Ascending aorta (tissue), 2 donors: Measurements from ENCODE around the gene TUB. TPM values are rescaled to one million over a fixed set of nuclear protein-coding genes. Genes with fewer than 3 reads are reported as not detected.
A peak's percentile ranks its signal among the peaks of the same experiment; 100 is the strongest.

ENCODE experiments used
- DNase-seq, 2 donors: peaks; one replicate each; pipeline ENCODE4 v3.0.0-alpha.2; 2019; ENCODE audit warnings: low spot score in 2 of 2
- H3K27ac ChIP-seq, 2 donors: fragments of 200-600 bp; sonication (generic); one replicate each; pipeline ENCODE4 v1.5.1; 2016 to 2017; ENCODE audit warnings: mild to moderate bottlenecking in 1 of 2
- H3K27me3 ChIP-seq: fragments of 200-600 bp; sonication (generic); one replicate; pipeline ENCODE4 v1.5.1; 2017
- H3K36me3 ChIP-seq, 2 donors: fragments of 200-600 bp; sonication (generic); one replicate each; pipeline ENCODE4 v1.5.1; 2016
- H3K4me1 ChIP-seq, 2 donors: fragments of 200-600 bp; sonication (generic); one replicate each; pipeline ENCODE4 v1.5.1; 2016 to 2017; ENCODE audit warnings: mild to moderate bottlenecking in 1 of 2
- H3K4me3 ChIP-seq, 2 donors: fragments of 200-600 bp; sonication (generic); one replicate each; pipeline ENCODE4 v1.5.1; 2016 to 2017; ENCODE audit warnings: mild to moderate bottlenecking in 1 of 2
- H3K9me3 ChIP-seq, 2 donors: fragments of 200-600 bp; sonication (generic); one replicate each; pipeline ENCODE4 v1.5.1; 2016
- intact Hi-C: fragments of 100-400 bp; cut with DNase I; formaldehyde crosslinking; loops from one replicate; pipeline ENCODE4 v1.15.1; 2023
- total RNA-seq: library from RNA; depleted of rRNA; stranded (reverse); fragments of >200 nt; gene quantifications from one replicate; pipeline ENCODE4 v1.1.0, GENCODE V29; 2016
- TF ChIP-seq, protein P1 (sequence below), 3 experiments: fragments of 200-600 bp in 2 of 3; fragments of 450-650 bp in 1 of 3; sonication (generic) in 2 of 3; IDR thresholded peaks; one replicate each; pipeline ENCODE4 v1.5.1; 2016 to 2019; ENCODE audit warnings: antibody characterized with exemption in 3 of 3, mild to moderate bottlenecking in 1 of 3, moderate library complexity in 1 of 3

Gene TUB, protein sequence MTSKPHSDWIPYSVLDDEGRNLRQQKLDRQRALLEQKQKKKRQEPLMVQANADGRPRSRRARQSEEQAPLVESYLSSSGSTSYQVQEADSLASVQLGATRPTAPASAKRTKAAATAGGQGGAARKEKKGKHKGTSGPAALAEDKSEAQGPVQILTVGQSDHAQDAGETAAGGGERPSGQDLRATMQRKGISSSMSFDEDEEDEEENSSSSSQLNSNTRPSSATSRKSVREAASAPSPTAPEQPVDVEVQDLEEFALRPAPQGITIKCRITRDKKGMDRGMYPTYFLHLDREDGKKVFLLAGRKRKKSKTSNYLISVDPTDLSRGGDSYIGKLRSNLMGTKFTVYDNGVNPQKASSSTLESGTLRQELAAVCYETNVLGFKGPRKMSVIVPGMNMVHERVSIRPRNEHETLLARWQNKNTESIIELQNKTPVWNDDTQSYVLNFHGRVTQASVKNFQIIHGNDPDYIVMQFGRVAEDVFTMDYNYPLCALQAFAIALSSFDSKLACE
- 12.9 TPM for total RNA-seq

DNA sequence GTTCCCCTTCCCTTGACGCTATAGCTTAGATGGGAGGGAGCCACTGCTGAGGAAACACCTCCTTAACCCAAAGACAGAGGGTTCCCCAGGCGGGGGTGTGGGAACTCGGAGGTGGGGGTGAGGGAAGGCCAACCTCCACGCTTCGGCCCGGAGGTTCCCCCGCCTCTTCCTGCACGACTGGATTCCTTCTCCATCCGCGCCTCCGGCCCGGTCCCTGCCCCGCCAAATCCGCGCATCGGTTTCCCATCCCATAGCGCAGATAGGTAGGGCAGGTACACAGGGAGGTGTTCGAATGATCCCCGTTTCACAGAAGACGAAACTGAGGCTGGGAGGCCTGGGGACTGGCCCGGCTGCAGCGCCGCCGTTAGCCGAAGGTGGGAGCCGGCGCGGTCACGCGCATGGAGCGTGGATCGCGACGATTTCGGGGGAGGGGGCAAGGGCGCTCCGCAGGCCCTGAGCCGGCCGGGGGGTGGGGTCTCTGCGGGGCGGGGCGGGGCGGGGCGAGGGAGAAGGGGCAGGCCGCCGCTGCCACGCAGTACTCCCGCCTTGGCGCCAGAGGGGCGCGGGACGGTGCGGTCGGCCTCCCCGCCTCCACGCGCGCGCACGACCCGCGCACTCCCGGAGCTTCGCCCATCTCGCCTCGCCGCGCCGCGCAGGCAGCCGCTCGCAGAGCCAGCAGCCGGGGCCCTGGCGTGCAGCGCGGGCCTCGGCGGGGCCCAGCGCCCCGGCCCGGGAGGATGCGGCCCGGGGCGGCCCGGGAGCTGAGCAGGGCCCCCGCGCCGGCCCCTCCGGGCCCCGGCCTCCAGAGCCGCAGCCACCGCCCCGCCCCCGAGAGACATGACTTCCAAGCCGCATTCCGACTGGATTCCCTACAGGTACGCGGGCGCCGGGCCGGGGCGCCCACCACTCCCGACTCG is at the start of gene TUB:
TSS of gene TUB (plus strand) at position 538 of the 917 bp plus-strand sequence. CDS start at position 838, 300 bp downstream.
- no peak within 1 kb of the TSS for H3K27ac ChIP-seq
- no peaks in the 10 kb centered on the region for H3K36me3 ChIP-seq
- TF ChIP-seq, protein P1, sequence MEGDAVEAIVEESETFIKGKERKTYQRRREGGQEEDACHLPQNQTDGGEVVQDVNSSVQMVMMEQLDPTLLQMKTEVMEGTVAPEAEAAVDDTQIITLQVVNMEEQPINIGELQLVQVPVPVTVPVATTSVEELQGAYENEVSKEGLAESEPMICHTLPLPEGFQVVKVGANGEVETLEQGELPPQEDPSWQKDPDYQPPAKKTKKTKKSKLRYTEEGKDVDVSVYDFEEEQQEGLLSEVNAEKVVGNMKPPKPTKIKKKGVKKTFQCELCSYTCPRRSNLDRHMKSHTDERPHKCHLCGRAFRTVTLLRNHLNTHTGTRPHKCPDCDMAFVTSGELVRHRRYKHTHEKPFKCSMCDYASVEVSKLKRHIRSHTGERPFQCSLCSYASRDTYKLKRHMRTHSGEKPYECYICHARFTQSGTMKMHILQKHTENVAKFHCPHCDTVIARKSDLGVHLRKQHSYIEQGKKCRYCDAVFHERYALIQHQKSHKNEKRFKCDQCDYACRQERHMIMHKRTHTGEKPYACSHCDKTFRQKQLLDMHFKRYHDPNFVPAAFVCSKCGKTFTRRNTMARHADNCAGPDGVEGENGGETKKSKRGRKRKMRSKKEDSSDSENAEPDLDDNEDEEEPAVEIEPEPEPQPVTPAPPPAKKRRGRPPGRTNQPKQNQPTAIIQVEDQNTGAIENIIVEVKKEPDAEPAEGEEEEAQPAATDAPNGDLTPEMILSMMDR (IDR thresholded peaks at IDR 0.05), result peak in 1 of 3 experiments; percentile 14
- no peaks in the 10 kb centered on the region for H3K9me3 ChIP-seq
- DNase-seq, result no peak
- H3K27me3 ChIP-seq, result no peaks in the 10 kb centered on the region
- peak within 1 kb of the TSS; percentile 62 to 87 for H3K4me3 ChIP-seq
- intact Hi-C loops, result loop anchor here (5.0 kb wide), 1 partner anchor 64 kb away; no protein-coding TSS in a partner anchor
- peaks cover 0 to 18% of the 10 kb centered on the region in 2 donors for H3K4me1 ChIP-seq

DNA sequence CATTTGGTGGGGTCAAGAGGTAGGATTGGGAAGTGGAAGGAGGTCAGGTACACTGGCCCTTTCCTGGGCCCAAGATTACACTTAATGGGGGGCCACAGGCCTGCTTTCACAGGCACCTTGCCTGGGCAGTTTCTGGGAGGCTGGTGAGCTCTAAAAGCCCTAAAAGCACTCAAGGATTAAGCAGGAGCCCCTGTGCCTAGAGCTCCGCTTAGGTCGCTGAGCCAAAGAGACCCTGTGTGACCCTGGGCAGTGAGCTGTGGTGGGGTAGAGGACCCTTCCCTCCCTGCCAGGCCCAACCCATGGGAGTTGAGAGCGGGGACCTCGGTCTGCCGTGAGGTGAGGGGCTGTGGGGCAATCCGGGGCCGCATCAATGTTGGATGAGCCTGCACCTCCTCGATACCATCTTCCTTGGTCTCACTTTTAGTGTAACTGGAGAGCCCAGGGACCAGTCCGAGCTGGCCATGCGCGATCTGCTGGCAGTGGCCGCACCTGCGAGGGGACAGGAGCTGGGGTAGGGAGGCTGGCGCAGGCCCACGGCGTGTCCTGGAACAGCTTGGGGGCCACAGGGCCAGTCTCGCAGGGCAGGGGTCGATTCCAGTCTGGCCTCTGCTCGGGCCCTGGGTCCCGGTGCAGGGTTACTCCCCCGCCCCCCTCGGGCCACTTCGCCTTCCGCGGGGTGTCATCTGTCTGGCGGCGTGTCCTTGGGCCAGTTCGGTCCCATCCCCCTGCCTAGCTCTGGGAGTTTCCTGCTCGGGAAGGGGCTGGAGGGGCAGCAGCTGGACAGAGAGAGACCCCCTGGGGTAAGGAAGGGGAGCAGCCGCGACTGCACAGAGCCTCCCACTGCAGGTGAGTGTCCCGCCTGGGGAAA is 49.5 kb upstream of the TUB start:
- intact Hi-C loops, result loop anchor here (2.0 kb wide), 2 partner anchors 59 to 67 kb away; no protein-coding TSS in a partner anchor
- H3K27ac ChIP-seq, result no peak overlapping the region
- TF ChIP-seq, protein P1 (IDR thresholded peaks at IDR 0.05), result no peak
- H3K9me3 ChIP-seq, result no peaks in the 10 kb centered on the region
- DNase-seq, result peak in 1 of 2 donors; percentile 46
- peaks cover 0 to 6% of the 10 kb centered on the region in 2 donors for H3K4me1 ChIP-seq
- no peaks in the 10 kb centered on the region for H3K36me3 ChIP-seq
- H3K27me3 ChIP-seq, result no peaks in the 10 kb centered on the region
- no peak overlapping the region for H3K4me3 ChIP-seq

DNA sequence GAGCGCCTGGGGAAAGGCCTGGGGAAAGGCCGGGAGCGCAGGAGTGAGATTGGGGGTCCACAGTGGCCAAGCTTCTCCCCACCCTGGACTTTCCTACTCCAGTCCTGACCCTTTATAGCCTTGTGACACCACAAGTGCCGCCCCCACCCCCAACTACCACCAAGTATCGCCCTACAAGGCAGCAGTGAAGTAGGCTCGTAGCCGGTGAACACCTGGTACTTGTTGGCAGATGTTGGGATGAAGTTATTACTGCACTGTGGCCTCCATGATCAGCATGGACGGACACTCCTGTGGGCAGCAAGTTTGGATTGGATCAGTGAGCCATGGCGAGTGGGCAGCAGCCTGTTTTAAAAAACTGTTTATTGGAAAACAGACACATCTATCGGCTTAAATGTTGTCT is 48.9 kb upstream of the TUB start:
- DNase-seq, result peak in 1 of 2 donors; percentile 46
- TF ChIP-seq, protein P1 (IDR thresholded peaks at IDR 0.05), result no peak

DNA sequence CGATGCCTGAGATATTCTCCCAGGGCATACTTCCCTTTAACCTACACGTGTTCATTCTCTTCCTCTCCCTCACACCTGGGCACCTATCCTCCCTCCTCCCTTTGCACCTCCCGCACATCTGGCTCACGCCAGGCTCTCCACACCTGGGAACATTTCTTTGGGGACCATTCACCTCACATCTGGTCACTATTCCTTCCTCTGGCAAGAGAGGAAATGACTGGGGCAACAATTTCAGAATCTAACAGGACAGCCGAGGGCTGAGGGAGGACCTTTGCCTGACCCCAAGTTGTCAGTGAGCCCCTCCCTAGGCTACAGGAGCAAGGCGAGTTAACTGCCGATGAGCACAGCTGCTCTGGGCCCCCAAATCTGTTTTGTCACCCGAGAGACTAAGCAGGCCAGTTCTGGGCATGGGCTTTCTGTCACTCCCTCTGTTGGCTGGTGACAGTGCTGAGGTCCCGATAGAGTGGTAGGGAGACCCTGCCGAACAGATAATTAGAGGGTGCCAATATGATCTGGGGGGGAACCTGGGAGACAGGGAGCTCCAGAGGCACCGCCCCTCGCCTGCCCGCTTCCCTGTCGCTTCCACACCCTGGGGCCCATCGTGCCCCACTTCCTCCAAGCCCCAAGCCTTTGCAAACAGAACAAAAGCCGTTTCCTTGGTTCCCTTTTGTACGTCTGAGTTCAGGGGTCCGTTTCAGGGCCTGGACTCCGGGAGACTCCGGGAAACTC is 48.3 kb upstream of the TUB start:
- H3K9me3 ChIP-seq, result no peaks in the 10 kb centered on the region
- intact Hi-C loops, result loop anchor here (1.0 to 2.0 kb wide), 3 partner anchors 26 to 66 kb away; no protein-coding TSS in a partner anchor
- no peak overlapping the region for H3K4me3 ChIP-seq
- peak in 1 of 2 donors; percentile 39 for DNase-seq
- peaks cover 0 to 6% of the 10 kb centered on the region in 2 donors for H3K4me1 ChIP-seq
- no peak overlapping the region for H3K27ac ChIP-seq
- H3K27me3 ChIP-seq, result no peaks in the 10 kb centered on the region
- TF ChIP-seq, protein P1 (IDR thresholded peaks at IDR 0.05), result no peak
- no peaks in the 10 kb centered on the region for H3K36me3 ChIP-seq

More for the DNA sequence above, 48.9 kb upstream of the TUB start:
- Histone ChIP-seq H3K4me3 (no peak overlapping the region), H3K36me3 (no peaks in the 10 kb centered on the region), H3K27me3 (no peaks in the 10 kb centered on the region), H3K9me3 (no peaks in the 10 kb centered on the region), H3K4me1 (peaks cover 0 to 6% of the 10 kb centered on the region in 2 donors), H3K27ac (no peak overlapping the region)
- intact Hi-C loops, result loop anchor here (2.0 kb wide), 2 partner anchors 59 to 67 kb away; no protein-coding TSS in a partner anchor
